HEK293T (cell line): ENCODE data around the gene RNLS.

Source experiments
- BHLHE40 ChIP-seq: fragments of 450-650 bp; IDR thresholded peaks from 2 replicates; pipeline ENCODE4 v1.6.1; 2016; ENCODE audit warnings: mild to moderate bottlenecking, moderate library complexity, borderline replicate concordance
- ELF4 ChIP-seq: fragments of 450-650 bp; IDR thresholded peaks from 2 replicates; pipeline ENCODE4 v1.6.1; 2017; ENCODE audit warnings: antibody characterized with exemption
- FOXA1 ChIP-seq: fragments of 450-650 bp; IDR thresholded peaks from 2 replicates; pipeline ENCODE4 v1.6.1; 2016; ENCODE audit warnings: mild to moderate bottlenecking
- FOXK2 ChIP-seq: fragments of 450-650 bp; IDR thresholded peaks from 2 replicates; pipeline ENCODE4 v1.6.1; 2016; ENCODE audit warnings: mild to moderate bottlenecking
- FOXM1 ChIP-seq: fragments of 450-650 bp; IDR thresholded peaks from 2 replicates; pipeline ENCODE4 v1.6.1; 2017; ENCODE audit warnings: mild to moderate bottlenecking, borderline replicate concordance
- HDGF ChIP-seq: fragments of 450-650 bp; IDR thresholded peaks from 2 replicates; pipeline ENCODE4 v1.6.1; 2017; ENCODE audit warnings: antibody characterized with exemption, borderline replicate concordance
- NFRKB ChIP-seq: fragments of 450-650 bp; IDR thresholded peaks from 2 replicates; pipeline ENCODE4 v1.6.1; 2016; ENCODE audit warnings: mild to moderate bottlenecking, moderate library complexity
- SP1 ChIP-seq: fragments of 450-650 bp; IDR thresholded peaks from 2 replicates; pipeline ENCODE4 v1.6.1; 2017
- TARDBP ChIP-seq: fragments of 450-650 bp; IDR thresholded peaks from 2 replicates; pipeline ENCODE4 v1.6.1; 2016
- TF ChIP-seq, protein P1 (sequence below): fragments of 450-650 bp; IDR thresholded peaks from 2 replicates; pipeline ENCODE4 v1.6.1; 2016

DNA sequence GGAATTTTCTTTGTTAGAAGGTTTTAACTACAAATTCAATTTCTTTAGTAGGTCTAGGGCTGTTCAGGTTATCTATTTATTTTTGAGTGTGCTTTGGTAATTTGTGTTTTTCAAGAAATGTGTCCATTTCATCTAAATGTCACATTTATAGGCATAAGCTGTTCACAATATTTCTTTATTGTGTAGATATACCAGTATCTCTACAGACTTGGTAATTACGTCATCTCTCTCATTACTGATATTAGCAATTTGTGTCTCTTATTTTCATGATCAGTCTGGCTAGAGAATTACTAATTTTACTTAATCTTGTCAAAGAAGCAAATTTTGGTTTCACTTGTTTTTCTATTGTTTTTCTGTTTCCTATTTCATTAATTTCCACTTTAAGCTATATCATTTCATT, 152.0 kb downstream of the RNLS start:
- TF ChIP-seq HDGF, result no peak
- no peak for TF ChIP-seq FOXK2
- TF ChIP-seq NFRKB, result no peak
- TF ChIP-seq FOXM1, result no peak
- TF ChIP-seq, protein P1, sequence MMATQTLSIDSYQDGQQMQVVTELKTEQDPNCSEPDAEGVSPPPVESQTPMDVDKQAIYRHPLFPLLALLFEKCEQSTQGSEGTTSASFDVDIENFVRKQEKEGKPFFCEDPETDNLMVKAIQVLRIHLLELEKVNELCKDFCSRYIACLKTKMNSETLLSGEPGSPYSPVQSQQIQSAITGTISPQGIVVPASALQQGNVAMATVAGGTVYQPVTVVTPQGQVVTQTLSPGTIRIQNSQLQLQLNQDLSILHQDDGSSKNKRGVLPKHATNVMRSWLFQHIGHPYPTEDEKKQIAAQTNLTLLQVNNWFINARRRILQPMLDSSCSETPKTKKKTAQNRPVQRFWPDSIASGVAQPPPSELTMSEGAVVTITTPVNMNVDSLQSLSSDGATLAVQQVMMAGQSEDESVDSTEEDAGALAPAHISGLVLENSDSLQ, result no peak
- no peak for TF ChIP-seq SP1
- no peak for TF ChIP-seq ELF4
- TF ChIP-seq TARDBP, result no peak
- TF ChIP-seq FOXA1, result no peak
- TF ChIP-seq BHLHE40, result no peak
